ENCODE data around the gene CAPN6. TPM values are rescaled to one million over a fixed set of nuclear protein-coding genes. Genes with fewer than 3 reads are reported as not detected.

The CAPN6 gene, protein sequence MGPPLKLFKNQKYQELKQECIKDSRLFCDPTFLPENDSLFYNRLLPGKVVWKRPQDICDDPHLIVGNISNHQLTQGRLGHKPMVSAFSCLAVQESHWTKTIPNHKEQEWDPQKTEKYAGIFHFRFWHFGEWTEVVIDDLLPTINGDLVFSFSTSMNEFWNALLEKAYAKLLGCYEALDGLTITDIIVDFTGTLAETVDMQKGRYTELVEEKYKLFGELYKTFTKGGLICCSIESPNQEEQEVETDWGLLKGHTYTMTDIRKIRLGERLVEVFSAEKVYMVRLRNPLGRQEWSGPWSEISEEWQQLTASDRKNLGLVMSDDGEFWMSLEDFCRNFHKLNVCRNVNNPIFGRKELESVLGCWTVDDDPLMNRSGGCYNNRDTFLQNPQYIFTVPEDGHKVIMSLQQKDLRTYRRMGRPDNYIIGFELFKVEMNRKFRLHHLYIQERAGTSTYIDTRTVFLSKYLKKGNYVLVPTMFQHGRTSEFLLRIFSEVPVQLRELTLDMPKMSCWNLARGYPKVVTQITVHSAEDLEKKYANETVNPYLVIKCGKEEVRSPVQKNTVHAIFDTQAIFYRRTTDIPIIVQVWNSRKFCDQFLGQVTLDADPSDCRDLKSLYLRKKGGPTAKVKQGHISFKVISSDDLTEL
- not detected in 2 replicates for total RNA-seq

DNA sequence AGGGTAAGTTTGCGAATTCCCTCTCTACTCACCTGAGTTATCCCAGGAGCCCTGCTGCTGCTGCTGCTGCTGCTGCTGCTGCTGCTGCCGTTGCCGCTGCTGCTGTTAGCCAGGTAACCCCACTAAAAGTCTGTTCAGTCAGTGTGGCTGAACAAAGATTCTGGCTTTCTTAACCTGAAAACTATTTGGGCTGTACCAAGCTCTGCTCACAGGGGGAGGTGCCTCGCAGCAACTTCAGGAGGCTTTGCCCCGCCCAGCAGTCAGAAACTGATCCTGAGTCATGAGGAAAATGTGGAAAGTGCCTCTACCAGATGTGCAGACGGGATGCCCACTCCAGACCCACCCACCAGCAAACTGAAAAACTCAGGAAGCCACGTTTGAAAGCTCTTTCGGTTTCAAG is at the start of gene CAPN6:
Gene CAPN6 (minus strand): TSS at position 145 of the 400 bp plus-strand sequence. CDS start 6,547 bp downstream, outside the sequence.
- no peak for DNase-seq (ENCODE audit: low read depth in 2 of 2)

- no peak for DNase-seq (ENCODE audit: low read depth in 2 of 2)
Measured at GRCh38 chrX:111319451-111319850, 49.2 kb upstream of the CAPN6 start.

GRCh38 chrX:111318901-111319300 is 48.6 kb upstream of the CAPN6 start:
- no peak for DNase-seq (ENCODE audit: low read depth in 2 of 2)

DNA sequence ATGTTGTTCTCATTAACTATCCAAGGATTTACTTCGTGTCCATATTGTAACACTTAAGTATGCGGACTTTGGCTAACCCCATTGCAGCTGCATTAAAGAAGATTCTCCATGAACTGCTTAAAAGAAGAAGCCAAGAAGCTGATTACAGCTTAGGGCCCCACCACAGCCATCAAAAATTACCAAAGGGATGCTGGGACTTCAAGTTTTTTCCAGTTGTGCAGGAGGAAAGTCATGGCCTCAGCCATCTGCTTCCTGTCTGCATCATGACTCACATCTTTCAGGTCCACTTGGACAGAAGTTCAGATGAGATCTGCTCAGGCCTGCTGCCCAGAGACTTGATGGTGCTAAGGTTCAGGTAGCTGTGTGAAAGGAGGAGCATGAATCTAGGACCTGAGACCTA is 38.8 kb upstream of the CAPN6 start:
- no peak for DNase-seq (ENCODE audit: low read depth in 2 of 2)

DNA sequence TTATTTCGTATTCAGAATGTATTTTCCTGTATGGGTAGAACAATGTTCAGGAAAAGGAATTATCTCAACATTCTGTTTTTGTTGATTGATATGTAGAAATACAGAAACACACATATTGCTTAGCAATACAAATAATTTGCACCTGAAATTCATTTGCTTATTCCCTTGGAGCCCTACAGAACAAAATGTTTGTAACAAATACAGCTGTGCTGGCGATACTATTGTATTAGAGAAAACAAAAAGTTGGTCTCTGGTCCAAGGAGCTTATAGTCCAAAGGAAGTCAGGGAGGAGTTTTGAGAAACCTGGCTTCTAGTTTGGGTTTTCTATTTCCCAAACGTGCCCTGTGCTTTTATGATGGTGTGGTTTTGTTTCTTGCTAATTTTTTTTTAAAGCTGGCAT is 37.8 kb upstream of the CAPN6 start:
- no peak for DNase-seq (ENCODE audit: low read depth in 2 of 2)

GRCh38 chrX:111302284-111302683 is 32.0 kb upstream of the CAPN6 start:
- no peak for DNase-seq (ENCODE audit: low read depth in 2 of 2)

DNA sequence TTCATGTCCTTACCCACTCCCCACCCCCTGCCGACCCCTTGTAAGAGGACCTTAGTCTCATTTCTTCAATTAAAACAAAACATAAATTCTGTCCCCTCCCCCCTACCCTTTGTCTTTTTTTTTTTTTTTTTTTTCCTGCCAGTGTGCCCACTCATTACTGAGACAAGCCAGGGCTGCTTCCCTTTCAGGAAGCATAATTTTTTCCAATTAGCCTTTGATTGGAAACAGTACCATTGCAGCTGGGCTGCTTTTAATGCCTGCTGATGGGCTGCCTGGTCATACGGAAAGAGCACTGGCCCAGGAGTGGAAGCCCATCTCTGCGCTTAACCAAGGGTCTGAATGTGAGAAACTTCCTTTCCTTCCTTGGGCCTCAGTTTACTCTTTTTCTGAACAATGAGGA is 18.6 kb upstream of the CAPN6 start:
- DNase-seq (ENCODE audit: low read depth in 2 of 2), result no peak

GRCh38 chrX:111284631-111285293 is 14.5 kb upstream of the CAPN6 start:
- DNase-seq (ENCODE audit: low read depth in 2 of 2), result no peak

DNA sequence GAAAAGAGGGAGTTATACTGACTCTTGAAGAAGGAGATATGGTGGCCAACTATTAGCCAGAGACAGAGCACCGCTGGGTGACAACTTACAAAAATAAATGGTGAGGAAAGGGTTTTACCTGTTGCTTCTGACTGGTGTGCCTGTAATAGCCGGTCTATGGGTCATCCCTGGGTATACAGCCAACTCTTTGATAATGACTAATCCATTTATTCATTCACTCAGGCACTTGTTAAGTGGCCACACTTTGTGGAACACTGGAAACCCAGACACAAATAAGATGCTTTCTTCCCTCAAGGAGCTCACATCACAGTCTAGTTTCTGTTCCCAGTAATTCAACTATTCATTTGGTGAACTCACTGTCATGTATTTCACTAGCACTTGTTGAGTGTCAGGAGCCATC is 13.2 kb upstream of the CAPN6 start:
- DNase-seq (ENCODE audit: low read depth in 2 of 2), result no peak

GRCh38 chrX:111282991-111283390 is 12.7 kb upstream of the CAPN6 start:
- no peak for DNase-seq (ENCODE audit: low read depth in 2 of 2)

DNA sequence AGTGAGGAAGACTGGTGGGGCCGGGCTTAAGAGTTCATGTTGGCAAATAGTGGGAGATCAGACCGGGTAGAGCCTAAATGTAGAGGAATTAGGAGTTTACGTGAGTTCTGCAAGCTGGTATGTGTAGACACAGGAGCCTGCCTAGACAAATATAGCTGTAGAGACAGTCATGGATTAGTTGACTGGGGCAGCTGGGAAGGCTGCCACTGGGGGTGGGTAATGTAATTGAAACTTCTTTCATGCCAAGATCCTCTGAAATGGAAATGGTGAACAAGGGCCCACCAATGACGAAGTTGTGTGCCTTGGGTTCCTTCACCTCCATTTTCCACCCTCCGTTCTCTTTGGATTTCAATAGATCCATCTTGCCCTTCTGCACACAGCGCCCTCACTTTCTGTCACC is 11.9 kb upstream of the CAPN6 start:
- no peak for DNase-seq (ENCODE audit: low read depth in 2 of 2)

DNA sequence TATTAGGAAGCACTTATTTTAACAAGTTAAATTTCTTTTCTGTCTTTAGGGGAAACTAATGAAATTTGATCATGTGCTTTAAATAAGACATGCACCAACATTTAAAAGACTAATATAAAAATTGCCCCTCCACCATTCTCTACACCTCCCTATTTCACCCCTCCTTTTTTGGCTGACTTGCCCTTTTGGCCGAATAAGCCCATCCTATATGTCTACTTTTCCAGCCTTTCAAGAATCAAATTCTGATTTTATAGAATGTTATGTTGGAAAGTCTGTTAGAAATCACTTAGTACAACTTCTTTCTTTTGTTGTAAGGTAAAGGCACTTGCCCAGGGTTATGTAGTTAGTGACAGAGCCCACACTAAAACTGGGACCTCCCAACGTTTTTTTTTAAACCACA is 1.8 kb downstream of the CAPN6 start:
- DNase-seq (ENCODE audit: low read depth in 2 of 2), result no peak

DNA sequence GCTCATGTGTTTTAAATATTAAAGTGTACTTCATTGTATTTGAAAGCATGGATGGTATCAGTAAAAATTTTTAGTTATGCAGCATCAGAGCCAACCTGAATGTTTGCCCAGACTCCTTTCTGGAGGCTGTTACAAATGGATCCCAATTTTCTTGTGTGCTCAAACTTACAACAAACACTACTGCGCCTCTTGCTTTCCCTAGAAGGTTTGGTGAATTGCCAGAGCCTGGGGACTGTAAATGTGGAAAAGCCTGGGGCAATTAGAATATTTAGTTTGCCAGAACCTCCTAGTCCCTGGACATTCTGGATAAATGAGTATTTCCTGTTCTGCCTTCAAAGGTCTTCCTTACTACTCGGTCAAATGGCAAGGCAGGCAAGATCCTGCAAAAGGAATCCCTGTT is 4.8 kb downstream of the CAPN6 start:
- no peak for DNase-seq (ENCODE audit: low read depth in 2 of 2)

- DNase-seq (ENCODE audit: low read depth in 2 of 2), result no peak
Measured at GRCh38 chrX:111264385-111264784, 5.9 kb downstream of the CAPN6 start.

DNA sequence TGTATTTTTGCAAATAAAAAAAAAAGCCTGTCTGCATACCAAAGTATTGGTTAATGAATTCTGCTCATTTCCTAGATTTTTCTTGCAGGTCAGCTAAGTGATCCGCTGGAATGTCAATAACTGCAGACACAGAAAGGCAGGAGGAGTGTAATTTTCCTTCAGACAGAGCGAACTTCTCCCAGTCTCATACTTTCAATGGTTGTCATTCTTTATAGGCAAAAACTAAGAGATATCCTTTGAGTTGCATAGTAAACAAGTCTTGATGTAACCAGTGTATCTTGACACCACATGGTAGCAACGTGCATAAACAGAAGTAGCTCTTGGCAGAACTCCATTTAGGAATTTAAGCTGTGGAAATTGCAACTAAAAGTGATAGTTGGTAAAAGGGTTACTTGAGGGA is 8.2 kb downstream of the CAPN6 start:
- DNase-seq (ENCODE audit: low read depth in 2 of 2), result no peak

- no peak for DNase-seq (ENCODE audit: low read depth in 2 of 2)
Measured at GRCh38 chrX:111260451-111260850, 9.8 kb downstream of the CAPN6 start.

DNA sequence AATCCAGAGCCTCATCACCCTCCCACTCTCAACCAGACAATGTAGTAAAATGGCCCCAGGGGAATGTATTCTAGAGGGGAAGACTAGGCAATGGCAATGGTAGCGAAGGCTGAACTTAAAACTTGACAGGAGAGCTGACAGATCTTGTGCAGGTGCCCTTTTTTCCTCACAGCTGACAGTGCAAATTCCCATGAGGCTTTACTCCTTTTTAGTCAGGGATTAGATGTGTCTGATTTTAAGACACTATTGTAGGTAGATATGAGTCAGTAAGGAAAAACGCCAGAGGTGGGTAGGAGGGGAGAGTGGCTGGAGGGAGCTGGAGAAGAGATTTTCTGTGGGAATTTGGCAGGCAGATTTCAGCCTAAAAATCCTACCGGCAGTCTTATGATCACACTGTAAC is 10.7 kb downstream of the CAPN6 start:
- no peak for DNase-seq (ENCODE audit: low read depth in 2 of 2)

DNA sequence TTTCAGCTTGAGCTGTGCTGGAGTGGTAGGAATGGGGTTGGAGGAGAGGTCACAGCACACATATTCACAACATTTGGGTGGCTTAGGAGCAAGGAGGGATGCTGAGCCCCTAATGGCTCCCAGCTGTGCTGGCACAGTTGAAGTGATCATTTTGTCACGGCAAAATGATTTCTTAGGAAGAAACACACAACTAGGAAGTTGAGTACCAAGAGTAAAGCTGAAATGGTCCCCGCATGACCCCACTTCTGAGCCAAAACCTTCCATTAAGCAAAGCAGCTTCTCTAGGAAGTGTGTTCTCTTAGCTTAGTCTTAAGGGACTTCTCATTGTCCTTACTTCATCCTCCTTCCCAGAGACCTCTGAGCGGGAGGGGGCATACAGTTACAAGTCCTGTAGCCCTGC is 12.6 kb downstream of the CAPN6 start:
- no peak for DNase-seq (ENCODE audit: low read depth in 2 of 2)

DNA sequence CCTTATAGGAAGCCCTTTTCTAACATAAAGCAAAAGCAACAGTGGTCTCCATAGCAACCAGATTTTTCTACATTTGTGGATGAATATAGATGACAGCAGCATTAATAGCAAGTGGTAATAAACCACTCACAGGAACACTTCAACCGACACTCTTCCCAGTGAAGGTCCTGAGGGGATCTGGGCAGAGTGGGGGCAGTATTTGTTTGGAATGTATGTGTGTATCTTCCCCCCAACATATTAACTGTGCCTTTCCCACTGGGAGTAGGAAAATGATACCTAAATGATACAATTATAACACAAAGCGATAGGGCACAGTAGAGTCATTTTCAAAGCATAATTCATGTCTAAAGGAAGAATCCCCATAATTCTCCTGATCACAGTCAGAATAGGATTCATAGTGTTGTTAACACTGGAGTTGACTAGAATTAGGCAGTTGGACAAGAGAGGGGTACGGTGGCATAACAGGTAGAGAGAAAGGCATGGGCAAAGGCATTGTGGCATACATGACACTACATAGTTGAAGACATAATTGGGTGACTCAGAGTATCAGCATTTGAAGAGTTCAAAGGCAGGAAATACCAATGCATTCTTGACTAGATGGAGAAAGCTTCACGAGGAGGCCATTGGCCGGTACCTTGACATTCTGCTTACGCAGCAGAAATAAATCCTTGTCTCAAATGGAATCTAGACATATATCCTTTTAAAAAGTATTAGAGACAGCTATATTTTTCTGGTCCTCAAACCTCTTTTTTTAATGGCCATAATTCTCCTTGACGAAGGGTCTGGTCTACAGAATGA is 15.2 kb downstream of the CAPN6 start:
- no peak for DNase-seq (ENCODE audit: low read depth in 2 of 2)

DNA sequence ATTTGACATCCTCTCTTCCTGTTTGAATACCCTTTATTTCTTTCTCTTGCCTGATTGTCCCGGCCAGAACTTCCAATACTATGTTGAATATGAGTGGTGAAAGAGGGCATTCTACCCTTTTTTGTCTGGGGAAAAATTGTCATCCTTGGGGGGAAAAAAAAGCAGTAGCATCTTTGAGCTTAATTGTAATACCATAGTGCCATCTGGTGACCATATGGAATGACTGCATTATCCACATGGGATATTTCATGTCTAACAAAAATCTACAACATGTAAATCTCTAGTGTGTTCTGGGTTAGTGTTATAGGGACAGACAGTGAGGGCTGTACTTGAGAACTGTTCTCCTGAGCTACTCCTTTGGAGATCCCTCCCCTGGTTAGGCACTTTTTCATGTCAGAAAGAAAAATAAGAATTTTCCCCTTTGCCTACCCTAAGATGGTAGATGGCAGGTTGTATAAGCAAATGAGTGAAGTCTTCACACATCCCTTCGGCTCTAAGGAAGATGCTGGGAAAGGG is 26.0 kb downstream of the CAPN6 start:
- DNase-seq (ENCODE audit: low read depth in 2 of 2), result peak; percentile 0 to 1

DNA sequence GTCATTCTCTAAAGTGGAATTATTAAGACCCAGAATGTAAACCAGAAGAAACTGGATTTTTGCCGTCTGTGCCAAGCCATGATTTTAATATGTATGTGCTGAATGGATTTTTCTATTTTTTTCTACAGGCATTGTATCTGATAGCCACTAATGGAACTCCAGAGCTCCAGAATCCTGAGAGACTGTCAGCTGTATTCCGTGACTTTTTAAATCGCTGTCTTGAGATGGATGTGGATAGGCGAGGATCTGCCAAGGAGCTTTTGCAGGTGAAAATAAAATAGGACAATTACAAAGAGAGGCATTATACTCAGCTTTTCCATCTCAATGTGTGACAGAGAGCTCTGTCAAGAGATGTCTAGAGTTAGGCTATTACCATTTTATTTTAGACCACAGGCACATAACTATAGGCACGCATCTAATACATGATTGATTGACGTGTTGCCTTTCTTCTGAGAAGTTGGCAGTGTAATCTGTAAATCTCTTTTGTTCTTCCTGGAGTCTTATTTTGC is 53.9 kb downstream of the CAPN6 start:
- no peak for DNase-seq (ENCODE audit: low read depth in 2 of 2)
